Measurements from ENCODE around the gene CDADC1. TPM values are rescaled to one million over a fixed set of nuclear protein-coding genes. Genes with fewer than 3 reads are reported as not detected.

The CDADC1 gene
- total and polyA plus RNA-seq, 2 donors (not counting 3 experiments of a cell fraction or from before 2014, with no cell fraction given), result 2.4 to 9.1 TPM

- FAIRE-seq (no peak), DNase-seq (ENCODE audit: low read depth, low spot score) (no peak)
- H4K20me1 ChIP-seq (replicated peaks; ENCODE audit: control insufficient read depth, extremely low read depth, insufficient read depth, low read length), result no peaks in the 10 kb centered on the region
- intact Hi-C loops (cut with micrococcal nuclease) (no loop called here), dilution Hi-C loops (cut with MboI; ENCODE audit: extremely low pct_ligation_motif_present, low sequenced_read_pairs) (no loop called here)
- H3K4me1 ChIP-seq (ENCODE audit: control insufficient read depth, extremely low read depth, insufficient read depth, low read length), result no peaks in the 10 kb centered on the region
- peaks cover 0 to 6% of the 10 kb centered on the region in 2 experiments for H3K36me3 ChIP-seq (ENCODE audit: control insufficient read depth in 2 of 2, extremely low read depth in 1 of 2, insufficient read depth in 2 of 2, low read length in 2 of 2)
- no peaks in the 10 kb centered on the region for H3K27me3 ChIP-seq (ENCODE audit: control insufficient read depth in 2 of 2, insufficient read depth in 2 of 2, low read length in 2 of 2)
- no peaks in the 10 kb centered on the region for H3K9me1 ChIP-seq (replicated peaks; ENCODE audit: control insufficient read depth, extremely low read depth, insufficient read depth, low read length)
- H3K27ac ChIP-seq (ENCODE audit: insufficient read depth, low read depth, low read length), result no peak overlapping the region
- no peak overlapping the region for H3K9ac ChIP-seq (replicated peaks; ENCODE audit: extremely low read depth, insufficient read depth, low read length)
- TF ChIP-seq CTCF (IDR thresholded peaks at IDR 0.05; ENCODE audit: extremely low read depth in 1 of 2, insufficient read depth in 1 of 2, low read depth in 1 of 2, low read length in 2 of 2) (no peak), JUN (IDR thresholded peaks at IDR 0.05; ENCODE audit: borderline replicate concordance, insufficient read depth, insufficient read length, low read depth) (no peak), EZH2 (IDR thresholded peaks at IDR 0.05; ENCODE audit: borderline replicate concordance, low read depth, low read length, severe bottlenecking) (no peak), GATA2 (IDR thresholded peaks at IDR 0.05; ENCODE audit: insufficient read depth, insufficient read length, low read depth, low read length) (no peak), FOS (IDR thresholded peaks at IDR 0.05; ENCODE audit: borderline replicate concordance, insufficient read depth, low read length) (no peak), MAX (IDR thresholded peaks at IDR 0.05; ENCODE audit: insufficient read depth, insufficient read length) (no peak), POLR2AphosphoS5 (IDR thresholded peaks at IDR 0.05; ENCODE audit: insufficient read depth, low read depth, low read length) (no peak), POLR2A (IDR thresholded peaks at IDR 0.05; ENCODE audit: low read depth, low read length) (no peak), MYC (IDR thresholded peaks at IDR 0.05; ENCODE audit: low read depth, low read length) (no peak)
- POLR2A ChIA-PET, result no interaction called here
- H3K9me3 ChIP-seq (replicated peaks; ENCODE audit: control insufficient read depth, insufficient read depth, low read length), result no peaks in the 10 kb centered on the region
- CTCF ChIA-PET, result no interaction called here
- no TSS peak for BruUV-seq (replicated peaks)
- H3K4me3 ChIP-seq (replicated peaks in 1 of 3; ENCODE audit: insufficient read depth in 1 of 3, low read depth in 1 of 3, low read length in 3 of 3), result no peak overlapping the region
- H2AFZ ChIP-seq (ENCODE audit: low read depth, low read length), result no peak overlapping the region
- H3K4me2 ChIP-seq (ENCODE audit: insufficient read depth, low read length), result no peak overlapping the region
- H3K79me2 ChIP-seq (ENCODE audit: control insufficient read depth, insufficient read depth, low read length), result no peaks in the 10 kb centered on the region
These were observed 24.6 kb downstream of the CDADC1 start for GRCh38 chr13:49272296-49272695.
